GM12875 (cell line): Measurements from ENCODE around the gene TRIM39.

Source experiments
- H3K4me3 ChIP-seq: one replicate; pipeline ENCODE4 v1.5.1; 2011; ENCODE audit warnings: low read depth, low read length, control low read depth
- TF ChIP-seq, protein P1 (sequence below): IDR thresholded peaks from 2 replicates; pipeline ENCODE4 v1.5.1; 2011; ENCODE audit warnings: low read depth, mild to moderate bottlenecking, control low read depth, inconsistent platforms, low read length, moderate library complexity, borderline replicate concordance; ENCODE audit not compliant: insufficient read depth

TRIM39 gene

DNA sequence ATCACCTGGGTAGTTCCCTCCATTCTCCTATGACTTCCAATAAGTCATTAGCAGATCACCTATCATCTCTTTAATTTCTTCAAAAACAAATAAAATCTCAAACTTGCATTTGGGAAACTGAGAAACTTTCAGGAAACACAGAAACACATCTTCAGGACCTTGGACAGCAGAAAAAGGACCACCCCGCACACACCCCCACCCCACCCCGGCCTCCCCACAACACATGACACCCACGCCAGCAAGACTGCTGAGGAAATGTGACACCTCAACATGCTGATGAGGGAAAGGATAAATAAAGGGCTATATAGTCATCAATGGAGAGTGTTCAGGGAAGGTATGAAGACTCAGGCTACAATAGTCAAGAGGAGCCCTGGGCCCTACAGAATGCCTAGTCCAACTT lies 15.6 kb upstream of the TRIM39 start:
- no peak overlapping the region for H3K4me3 ChIP-seq
- TF ChIP-seq, protein P1, sequence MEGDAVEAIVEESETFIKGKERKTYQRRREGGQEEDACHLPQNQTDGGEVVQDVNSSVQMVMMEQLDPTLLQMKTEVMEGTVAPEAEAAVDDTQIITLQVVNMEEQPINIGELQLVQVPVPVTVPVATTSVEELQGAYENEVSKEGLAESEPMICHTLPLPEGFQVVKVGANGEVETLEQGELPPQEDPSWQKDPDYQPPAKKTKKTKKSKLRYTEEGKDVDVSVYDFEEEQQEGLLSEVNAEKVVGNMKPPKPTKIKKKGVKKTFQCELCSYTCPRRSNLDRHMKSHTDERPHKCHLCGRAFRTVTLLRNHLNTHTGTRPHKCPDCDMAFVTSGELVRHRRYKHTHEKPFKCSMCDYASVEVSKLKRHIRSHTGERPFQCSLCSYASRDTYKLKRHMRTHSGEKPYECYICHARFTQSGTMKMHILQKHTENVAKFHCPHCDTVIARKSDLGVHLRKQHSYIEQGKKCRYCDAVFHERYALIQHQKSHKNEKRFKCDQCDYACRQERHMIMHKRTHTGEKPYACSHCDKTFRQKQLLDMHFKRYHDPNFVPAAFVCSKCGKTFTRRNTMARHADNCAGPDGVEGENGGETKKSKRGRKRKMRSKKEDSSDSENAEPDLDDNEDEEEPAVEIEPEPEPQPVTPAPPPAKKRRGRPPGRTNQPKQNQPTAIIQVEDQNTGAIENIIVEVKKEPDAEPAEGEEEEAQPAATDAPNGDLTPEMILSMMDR: no peak

DNA sequence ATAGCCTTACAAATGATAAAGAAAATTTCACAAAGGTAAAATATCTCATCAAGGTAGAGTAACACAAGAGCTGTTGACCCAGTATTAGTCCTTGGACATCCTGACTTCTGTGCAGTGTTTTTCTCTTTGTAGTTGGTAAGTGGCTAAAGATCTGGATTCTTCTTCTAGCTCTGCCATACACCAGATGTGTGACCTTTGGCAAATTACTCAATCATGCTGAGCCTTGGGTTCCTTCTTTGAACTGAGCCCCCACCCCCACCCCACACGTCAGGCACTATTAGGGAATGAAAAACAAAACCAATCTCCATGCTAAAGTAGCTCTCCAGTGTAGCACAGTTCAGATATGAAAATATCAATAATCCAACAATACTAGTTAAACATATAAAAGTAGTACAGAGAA lies 15.1 kb upstream of the TRIM39 start:
- H3K4me3 ChIP-seq: no peak overlapping the region
- TF ChIP-seq, protein P1: no peak

DNA sequence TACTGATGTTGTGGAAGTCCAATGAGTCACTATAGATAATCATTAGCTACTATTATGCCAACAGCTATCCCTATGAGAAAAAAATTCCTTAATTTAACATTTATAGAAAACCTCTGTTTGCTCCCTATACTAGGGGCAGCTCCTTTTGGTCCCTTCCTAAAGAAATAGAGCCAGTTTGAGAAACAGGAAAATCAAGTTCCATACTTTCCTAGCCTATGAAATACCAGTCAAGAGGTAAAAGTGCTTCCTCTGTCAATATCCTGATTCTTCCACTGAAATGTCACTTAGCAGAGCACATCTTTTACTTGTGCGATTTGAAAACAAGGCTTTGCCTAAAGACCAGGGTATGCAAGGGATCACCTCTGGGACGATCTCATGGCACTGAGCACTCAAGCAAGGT lies 14.5 kb upstream of the TRIM39 start:
- TF ChIP-seq, protein P1: no peak
- no peak overlapping the region for H3K4me3 ChIP-seq

DNA sequence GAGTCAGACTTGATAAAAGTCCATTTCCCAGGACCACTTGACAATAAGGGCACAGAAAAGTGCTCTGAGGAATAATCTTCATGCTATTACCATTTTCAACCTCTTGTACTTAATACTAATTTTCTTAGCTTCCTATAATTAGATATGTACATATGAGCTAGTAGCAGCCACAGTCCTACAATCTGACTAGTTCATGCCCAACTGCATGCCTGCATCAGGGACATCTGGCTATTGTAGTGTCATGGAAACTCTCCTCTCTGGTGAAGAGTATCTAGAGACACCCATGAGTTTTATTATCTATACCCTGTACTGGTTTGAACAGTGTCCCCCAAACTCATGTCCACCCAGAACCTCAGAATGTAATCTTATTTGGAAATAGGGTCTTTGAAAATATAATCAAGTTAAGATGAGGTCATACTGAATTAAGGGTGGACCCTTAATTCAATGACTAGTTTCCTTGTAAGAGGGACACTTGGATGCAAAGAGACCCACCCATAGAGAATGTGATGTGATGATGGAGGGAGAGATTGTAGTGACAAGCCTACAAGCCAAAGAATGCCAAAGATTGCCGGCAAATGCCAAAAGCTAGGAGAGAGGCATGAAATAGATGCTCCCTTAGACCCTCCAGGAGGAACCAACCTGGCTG lies 13.9 kb upstream of the TRIM39 start:
- TF ChIP-seq, protein P1: no peak
- no peak overlapping the region for H3K4me3 ChIP-seq

DNA sequence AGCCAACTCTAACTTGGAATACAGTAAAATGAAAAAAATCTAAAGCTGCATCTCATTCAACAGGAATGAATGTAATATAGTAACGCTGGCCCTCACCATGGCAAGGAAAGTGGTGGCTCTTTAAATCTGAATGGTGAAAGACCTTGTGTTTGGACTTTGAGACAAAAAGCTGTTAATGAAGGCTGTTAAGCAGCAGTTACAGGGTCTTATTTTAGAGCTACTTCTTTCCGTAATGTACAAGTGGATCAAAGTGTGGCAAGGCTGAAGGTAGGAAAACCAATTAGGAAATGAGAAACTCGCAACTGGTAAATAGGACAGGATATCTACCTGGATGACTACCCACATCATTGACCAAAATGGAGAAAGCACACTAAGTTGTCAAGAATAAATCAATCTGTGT lies 11.6 kb upstream of the TRIM39 start:
- H3K4me3 ChIP-seq: no peak overlapping the region
- TF ChIP-seq, protein P1: no peak

DNA sequence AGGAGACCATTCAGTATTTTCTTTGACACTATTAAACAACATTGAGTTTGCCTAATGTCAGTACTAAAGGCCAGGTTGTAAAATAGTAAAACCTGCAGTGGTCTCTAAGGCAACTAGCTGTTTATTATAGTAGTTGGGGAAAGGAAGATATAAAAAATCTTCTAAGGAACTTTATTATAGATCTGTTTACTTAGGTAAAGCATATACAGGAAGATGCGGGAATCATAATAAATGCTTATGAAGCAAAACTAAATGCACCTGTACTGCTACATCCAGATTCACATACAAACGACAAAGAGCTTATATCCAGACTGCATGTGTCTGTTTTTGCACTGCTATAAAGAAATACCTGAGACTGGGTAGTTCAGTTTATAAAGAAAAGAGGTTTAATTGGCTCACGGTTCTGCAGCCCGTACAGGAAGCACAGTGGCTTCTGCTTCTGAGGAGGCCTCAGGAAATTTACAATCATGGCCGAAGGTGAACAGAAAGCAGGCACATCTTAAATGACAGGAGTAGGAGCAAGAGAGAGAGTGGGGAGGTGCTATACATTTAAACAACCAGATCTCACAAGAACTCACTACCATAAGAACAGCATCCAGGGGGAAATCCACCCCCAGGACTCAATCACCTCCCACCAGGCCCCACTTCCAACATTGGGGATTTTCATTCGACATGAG lies 8.7 kb upstream of the TRIM39 start:
- TF ChIP-seq, protein P1: no peak
- no peak overlapping the region for H3K4me3 ChIP-seq
